Lower lobe of right lung (tissue), 2 donors: ENCODE measurements around the gene DPYD. TPM values are rescaled to one million over a fixed set of nuclear protein-coding genes. Genes with fewer than 3 reads are reported as not detected.

Experiments
- ATAC-seq, 2 donors: fragments of 200-7000 bp; cut with Tn5 transposase; one replicate each; pipeline ENCODE4 v1.9.1; 2020 to 2022; ENCODE audit warnings: mild to moderate bottlenecking in 2 of 2, moderate library complexity in 2 of 2
- DNase-seq: peaks from one replicate; pipeline ENCODE4 v3.0.0-alpha.2; 2020
- H3K27ac ChIP-seq: fragments of 200-600 bp; one replicate; pipeline ENCODE4 v1.8.0; 2022
- H3K27me3 ChIP-seq: fragments of 200-600 bp; one replicate; pipeline ENCODE4 v1.8.0; 2022; ENCODE audit warnings: low read depth
- H3K36me3 ChIP-seq: fragments of 200-600 bp; one replicate; pipeline ENCODE4 v1.8.0; 2022; ENCODE audit warnings: mild to moderate bottlenecking
- H3K4me1 ChIP-seq: fragments of 200-600 bp; one replicate; pipeline ENCODE4 v1.8.0; 2022
- H3K4me3 ChIP-seq: fragments of 200-600 bp; one replicate; pipeline ENCODE4 v1.8.0; 2022; ENCODE audit warnings: mild to moderate bottlenecking
- H3K9me3 ChIP-seq: fragments of 200-600 bp; one replicate; pipeline ENCODE4 v1.8.0; 2022
- CTCF ChIP-seq: fragments of 200-600 bp; IDR thresholded peaks from one replicate; pipeline ENCODE4 v1.8.0; 2022; ENCODE audit warnings: antibody characterized with exemption, mild to moderate bottlenecking
- intact Hi-C: fragments of 100-400 bp; cut with DNase I; formaldehyde crosslinking; loops from one replicate; pipeline ENCODE4 v1.11.0; 2022
- total RNA-seq: library from RNA; stranded (reverse); fragmentation: NEBNext Ultra II Directional; extraction: Animal tissue kit (Norgen Biotek cat#: 25700); gene quantifications from one replicate; pipeline ENCODE4 v1.2.1, GENCODE V29; 2021
- donor health status: DM: no; HTN: yes; CAD: no; lungs with severe emphysema.

The DPYD gene
- total RNA-seq, 1 donor from 2014 or later, result 91.9 TPM

GRCh38 chr1:97728436-97728835 lies 192.4 kb downstream of the DPYD start:
- H3K27me3 ChIP-seq, result no peaks in the 10 kb centered on the region
- DNase-seq (no peak), ATAC-seq (no peak)
- no peak overlapping the region for H3K27ac ChIP-seq
- H3K4me3 ChIP-seq, result no peak overlapping the region
- peaks cover 5% of the 10 kb centered on the region for H3K9me3 ChIP-seq
- intact Hi-C loops, result no loop called here
- H3K36me3 ChIP-seq, result no peaks in the 10 kb centered on the region
- H3K4me1 ChIP-seq, result no peaks in the 10 kb centered on the region
- no peak for TF ChIP-seq CTCF

GRCh38 chr1:97727029-97727428 lies 193.8 kb downstream of the DPYD start:
- no peaks in the 10 kb centered on the region for H3K36me3 ChIP-seq
- peaks cover 6% of the 10 kb centered on the region for H3K9me3 ChIP-seq
- no peak for ATAC-seq
- H3K4me1 ChIP-seq, result no peaks in the 10 kb centered on the region
- no peak overlapping the region for H3K4me3 ChIP-seq
- no peaks in the 10 kb centered on the region for H3K27me3 ChIP-seq
- no peak for DNase-seq
- intact Hi-C loops, result no loop called here
- no peak for TF ChIP-seq CTCF
- H3K27ac ChIP-seq, result no peak overlapping the region

GRCh38 chr1:97726386-97726785 lies 194.4 kb downstream of the DPYD start:
- Histone ChIP-seq H3K27ac (no peak overlapping the region), H3K4me3 (no peak overlapping the region), H3K9me3 (peaks cover 6% of the 10 kb centered on the region), H3K27me3 (no peaks in the 10 kb centered on the region), H3K36me3 (no peaks in the 10 kb centered on the region), H3K4me1 (no peaks in the 10 kb centered on the region)
- TF ChIP-seq CTCF, result no peak
- intact Hi-C loops, result no loop called here
- DNase-seq (no peak), ATAC-seq (no peak)

GRCh38 chr1:97721221-97721620 lies 199.6 kb downstream of the DPYD start:
- ATAC-seq (no peak), DNase-seq (no peak)
- Histone ChIP-seq H3K9me3 (peaks cover 6% of the 10 kb centered on the region), H3K4me1 (no peaks in the 10 kb centered on the region), H3K27me3 (no peaks in the 10 kb centered on the region), H3K4me3 (no peak overlapping the region), H3K27ac (no peak overlapping the region), H3K36me3 (peaks cover 16% of the 10 kb centered on the region)
- intact Hi-C loops, result no loop called here
- TF ChIP-seq CTCF, result no peak

- Histone ChIP-seq H3K4me1 (no peaks in the 10 kb centered on the region), H3K9me3 (no peaks in the 10 kb centered on the region), H3K27ac (no peak overlapping the region), H3K27me3 (no peaks in the 10 kb centered on the region), H3K36me3 (no peaks in the 10 kb centered on the region), H3K4me3 (no peak overlapping the region)
- DNase-seq, result no peak
- ATAC-seq, result no peak
- intact Hi-C loops, result no loop called here
- TF ChIP-seq CTCF, result no peak
These were observed 207.9 kb downstream of the DPYD start for GRCh38 chr1:97712980-97713379.

GRCh38 chr1:97711858-97712257 lies 209.0 kb downstream of the DPYD start:
- H3K9me3 ChIP-seq, result no peaks in the 10 kb centered on the region
- no peak overlapping the region for H3K27ac ChIP-seq
- intact Hi-C loops, result no loop called here
- H3K4me3 ChIP-seq, result no peak overlapping the region
- ATAC-seq, result no peak
- no peaks in the 10 kb centered on the region for H3K4me1 ChIP-seq
- H3K27me3 ChIP-seq, result no peaks in the 10 kb centered on the region
- no peak for TF ChIP-seq CTCF
- DNase-seq, result no peak
- no peaks in the 10 kb centered on the region for H3K36me3 ChIP-seq
